CD4-positive, alpha-beta memory T cell (primary cell): ENCODE data around the gene HLA-DOB. TPM values are rescaled to one million over a fixed set of nuclear protein-coding genes. Genes with fewer than 3 reads are reported as not detected.

Experiments used
- CTCF ChIA-PET: fragments of 350-600 bp; sonication (Branson Sonifier 250); formaldehyde crosslinking; loops from one replicate; lab custom pipeline; 2021; ENCODE audit warnings: inconsistent platforms; ENCODE audit not compliant: partially characterized antibody; lab: Charles Lee
- POLR2A ChIA-PET: fragments of 350-600 bp; sonication (Branson Sonifier 250); formaldehyde crosslinking; loops from one replicate; lab custom pipeline; 2021; ENCODE audit not compliant: partially characterized antibody; lab: Charles Lee
- DNase-seq, 5 donors: peaks; one replicate each; pipeline versions ENCODE4 v3.0.0 to v3.0.0-alpha.2; 2020 to 2022; ENCODE audit warnings: mixed read lengths in 1 of 5
- H3K27ac ChIP-seq: one replicate; pipeline ENCODE4 v1.7.0; 2013; ENCODE audit warnings: low read depth, low read length
- H3K27me3 ChIP-seq: 2 replicates; pipeline ENCODE4 v1.7.0; 2013; ENCODE audit warnings: mild to moderate bottlenecking, low read length, moderate library complexity; ENCODE audit not compliant: insufficient read depth
- H3K36me3 ChIP-seq: 2 replicates; pipeline ENCODE4 v1.7.0; 2013; ENCODE audit warnings: mild to moderate bottlenecking, low read length, moderate library complexity; ENCODE audit not compliant: insufficient read depth
- H3K4me1 ChIP-seq: 2 replicates; pipeline ENCODE4 v1.7.0; 2013; ENCODE audit warnings: mild to moderate bottlenecking, low read length, moderate library complexity; ENCODE audit not compliant: insufficient read depth
- H3K4me3 ChIP-seq, 2 donors: one replicate each; pipeline ENCODE4 v1.7.0; 2013; ENCODE audit warnings: low read length in 2 of 2, mild to moderate bottlenecking in 1 of 2
- H3K9me3 ChIP-seq, 2 donors: one replicate each; pipeline ENCODE4 v1.7.0; 2013; ENCODE audit warnings: low read length in 2 of 2, control low read depth in 1 of 2; ENCODE audit not compliant: control insufficient read depth in 1 of 2
- H3K27ac Mint-ChIP-seq, 7 donors: one replicate each; pipeline ENCODE4 v1.8.0; 2020 to 2021; ENCODE audit warnings: mixed read lengths in 7 of 7, mild to moderate bottlenecking in 6 of 7, inconsistent platforms in 3 of 7, moderate library complexity in 3 of 7
- H3K27me3 Mint-ChIP-seq, 2 donors: one replicate each; pipeline ENCODE4 v1.8.0; 2020 to 2021; ENCODE audit warnings: mixed read lengths in 2 of 2
- H3K36me3 Mint-ChIP-seq, 2 donors: one replicate each; pipeline ENCODE4 v1.8.0; 2020 to 2021; ENCODE audit warnings: mixed read lengths in 2 of 2, inconsistent platforms in 1 of 2, mild to moderate bottlenecking in 1 of 2
- H3K4me1 Mint-ChIP-seq, 4 donors: one replicate each; pipeline ENCODE4 v1.8.0; 2020 to 2021; ENCODE audit warnings: mixed read lengths in 4 of 4, mild to moderate bottlenecking in 1 of 4
- H3K4me3 Mint-ChIP-seq, 8 donors: one replicate each; pipeline ENCODE4 v1.8.0; 2020 to 2021; ENCODE audit warnings: mixed read lengths in 8 of 8, mild to moderate bottlenecking in 7 of 8, moderate library complexity in 6 of 8, inconsistent platforms in 3 of 8
- H3K9me3 Mint-ChIP-seq, 8 donors: one replicate each; pipeline ENCODE4 v1.8.0; 2020 to 2021; ENCODE audit warnings: mixed read lengths in 8 of 8, mild to moderate bottlenecking in 5 of 8, inconsistent platforms in 3 of 8, moderate library complexity in 1 of 8
- intact Hi-C: fragments of 100-400 bp; cut with micrococcal nuclease; formaldehyde crosslinking; loops from one replicate; pipeline ENCODE4 v1.15.1; 2023
- polyA plus RNA-seq, 2 donors: library from polyadenylated mRNA; unstranded; fragments of 300-500 nt; fragmentation: Illumina TruSeq; gene quantifications; one replicate each; pipeline ENCODE4 v1.2.3, GENCODE V29; 2021
- total RNA-seq, 2 experiments: library from RNA; stranded (reverse); gene quantifications; one replicate each; pipeline ENCODE4 v1.2.3, GENCODE V29; 2021

The HLA-DOB gene
- total and polyA plus RNA-seq, 4 experiments from 2014 or later = 0.22 to 2.8 (median 0.86) TPM

DNA sequence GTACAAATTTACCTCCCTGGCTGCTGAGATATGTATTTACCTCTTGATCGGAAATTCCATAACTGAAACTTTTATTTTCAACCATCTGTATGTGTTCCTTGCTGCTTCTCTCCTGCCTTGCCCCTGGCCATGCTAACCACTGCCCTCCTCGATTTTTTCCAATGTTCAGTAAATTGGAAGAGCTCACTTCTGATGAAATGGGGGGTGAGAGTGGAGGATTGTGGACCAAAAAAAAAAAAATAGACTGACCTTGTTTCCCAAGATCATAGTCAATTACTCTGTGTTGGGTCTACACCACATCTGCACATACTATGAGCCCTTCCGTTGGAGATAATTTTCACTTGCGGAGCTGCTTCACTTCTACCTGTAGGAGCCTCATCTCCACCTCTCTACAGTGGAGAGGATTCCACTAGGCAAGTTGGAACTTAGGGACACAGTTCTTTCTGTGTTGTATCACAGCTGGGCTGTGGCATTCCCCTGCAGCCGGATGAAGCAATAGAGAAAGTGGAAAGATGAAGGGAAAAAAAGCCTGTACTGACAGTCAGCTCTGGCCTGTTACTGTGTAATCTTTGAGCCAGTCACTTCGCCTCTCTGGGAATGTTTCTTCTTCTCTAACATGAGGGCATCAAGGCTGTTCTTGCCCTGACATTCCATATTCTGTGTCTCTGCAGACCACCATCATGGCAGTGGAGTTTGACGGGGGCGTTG lies 38.8 kb upstream of the HLA-DOB start:
- Histone ChIP-seq H3K36me3 (peaks cover 46% of the 10 kb centered on the region), H3K27ac (peak overlapping the region; percentile 100), H3K27me3 (no peaks in the 10 kb centered on the region), H3K9me3 (no peaks in the 10 kb centered on the region), H3K4me3 (peak overlapping the region; percentile 93 to 98), H3K4me1 (peaks cover 66% of the 10 kb centered on the region)
- Mint-ChIP-seq H3K4me1 (peaks cover 48 to 90% (median 59%) of the 10 kb centered on the region in 4 donors), H3K36me3 (peaks cover 67 to 91% of the 10 kb centered on the region in 2 donors), H3K27me3 (no peaks in the 10 kb centered on the region), H3K27ac (peak overlapping the region; percentile 99 to 100 (median 100)), H3K4me3 (peak overlapping the region; percentile 97 to 100 (median 98)), H3K9me3 (no peaks in the 10 kb centered on the region)
- POLR2A ChIA-PET = interaction anchor here (0.9 to 13.7 kb wide), 11 partner anchors 9 to 488 kb away, joined by 3 to 1160 read pairs (median 8); partner anchors contain the start of genes BRD2, PSMB8 and TAP2
- intact Hi-C loops = loop anchor here (10.0 kb wide), 1 partner anchor 231 kb away; no protein-coding TSS in a partner anchor
- no peak for DNase-seq
- CTCF ChIA-PET = interaction anchor here (0.7 to 9.6 kb wide), 10 partner anchors 8 to 129 kb away, joined by 3 to 480 read pairs (median 4); partner anchors contain the start of genes PSMB8 and TAP2

DNA sequence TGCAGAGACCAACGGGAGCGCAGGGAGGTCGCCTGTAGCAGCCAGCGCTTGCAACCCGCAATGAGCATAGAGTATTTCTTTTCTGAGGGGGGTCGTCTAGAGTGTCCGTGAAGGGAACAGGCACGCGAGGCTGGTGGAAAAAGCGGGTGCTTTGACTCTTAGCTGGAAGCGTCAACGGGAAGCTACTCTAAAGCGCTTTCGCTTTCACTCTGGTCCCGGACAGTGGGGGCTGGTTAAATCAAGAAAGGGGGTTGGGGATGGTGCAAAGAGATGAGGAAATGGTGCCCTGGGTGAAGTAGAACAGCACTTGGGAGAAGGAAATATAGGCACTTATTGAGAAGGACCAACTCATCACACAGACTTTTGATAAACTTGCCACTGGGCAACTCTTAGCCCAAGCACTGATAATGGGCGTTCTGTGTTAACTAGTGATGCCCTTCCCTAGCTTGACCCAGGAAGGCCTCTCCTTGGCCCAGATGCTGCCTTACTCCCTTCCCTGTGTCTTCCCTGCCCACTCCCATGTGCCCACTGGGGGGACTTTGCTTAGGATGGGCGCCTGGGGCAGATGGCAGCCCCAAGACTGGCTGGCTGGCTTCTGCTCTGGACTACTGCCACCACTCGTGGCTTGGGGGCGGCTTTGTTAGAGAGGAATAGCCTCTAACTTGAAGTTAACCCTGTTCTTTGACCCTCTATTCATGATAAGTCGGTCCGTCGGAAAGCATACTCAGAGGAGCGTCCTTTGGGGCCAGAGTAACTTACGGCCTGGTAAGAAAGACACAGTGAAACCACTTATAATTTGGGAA lies 37.8 kb upstream of the HLA-DOB start:
- ChIA-PET CTCF (interaction anchor here (0.7 to 9.6 kb wide), 14 partner anchors 9 to 130 kb away, joined by 3 to 480 read pairs (median 4); partner anchors contain the start of genes HLA-DMA, PSMB8 and TAP2), POLR2A (interaction anchor here (1.1 to 13.7 kb wide), 16 partner anchors 10 to 130 kb away, joined by 3 to 1160 read pairs (median 7); partner anchors contain the start of genes BRD2, HLA-DMA, PSMB8 and TAP2)
- intact Hi-C loops = loop anchor here (1.0 to 10.0 kb wide), 3 partner anchors 14 to 230 kb away; partner anchors contain the start of gene TAP2
- H3K27ac ChIP-seq = peak overlapping the region; percentile 100
- Mint-ChIP-seq H3K36me3 (peaks cover 71 to 93% of the 10 kb centered on the region in 2 donors), H3K4me1 (peaks cover 55 to 93% (median 66%) of the 10 kb centered on the region in 4 donors), H3K27ac (peak overlapping the region; percentile 99 to 100 (median 100)), H3K4me3 (peak overlapping the region; percentile 97 to 100 (median 98)), H3K9me3 (no peaks in the 10 kb centered on the region), H3K27me3 (no peaks in the 10 kb centered on the region)
- H3K27me3 ChIP-seq = no peaks in the 10 kb centered on the region
- H3K36me3 ChIP-seq = peaks cover 50% of the 10 kb centered on the region
- peak in 4 of 5 donors; percentile 55 to 81 (median 62) for DNase-seq
- no peaks in the 10 kb centered on the region for H3K9me3 ChIP-seq
- peak overlapping the region; percentile 93 to 98 for H3K4me3 ChIP-seq
- H3K4me1 ChIP-seq = peaks cover 76% of the 10 kb centered on the region

DNA sequence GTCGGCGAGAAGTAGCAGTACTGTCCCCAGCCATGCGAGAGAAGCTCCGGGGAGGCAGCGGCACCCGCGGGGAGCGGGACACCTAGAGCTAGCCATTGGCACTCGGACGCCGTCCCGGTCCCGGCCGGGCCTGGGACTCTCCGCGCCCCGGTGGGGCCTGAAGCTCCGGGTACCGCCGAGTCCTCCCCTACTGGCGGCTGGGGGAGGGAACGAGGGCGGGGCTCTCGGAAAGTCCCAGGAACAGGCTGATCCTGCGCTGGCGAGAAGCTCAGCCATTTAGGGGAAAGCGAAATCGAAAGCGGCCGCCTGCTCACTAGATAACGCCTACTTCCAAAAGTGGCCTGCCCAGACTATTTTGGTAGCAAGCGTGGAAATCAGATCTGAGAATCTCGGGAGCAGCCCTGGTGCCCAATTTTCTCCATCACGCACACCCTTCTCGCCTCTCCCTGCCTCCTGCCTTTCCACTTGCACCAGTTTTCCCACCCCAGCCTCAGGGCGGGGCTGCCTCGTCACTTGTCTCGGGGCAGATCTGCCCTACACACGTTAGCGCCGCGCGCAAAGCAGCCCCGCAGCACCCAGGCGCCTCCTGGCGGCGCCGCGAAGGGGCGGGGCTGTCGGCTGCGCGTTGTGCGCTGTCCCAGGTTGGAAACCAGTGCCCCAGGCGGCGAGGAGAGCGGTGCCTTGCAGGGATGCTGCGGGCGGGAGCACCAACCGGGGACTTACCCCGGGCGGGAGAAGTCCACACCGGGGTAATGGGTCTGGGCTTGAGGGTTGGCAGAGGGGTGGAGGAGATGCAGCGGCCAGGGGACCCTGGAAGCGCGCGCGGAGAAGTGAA lies 37.0 kb upstream of the HLA-DOB start, which contains the start of the genes PSMB9 and TAP1:
PSMB9 (plus strand) TSS at position 652 of the 835 bp plus-strand sequence; CDS start at position 690, 38 bp downstream.
TAP1 (minus strand) TSS at position 164 of the 835 bp plus-strand sequence; CDS start at position 96, 68 bp downstream.
- peaks cover 57 to 92% (median 66%) of the 10 kb centered on the region in 4 donors for H3K4me1 Mint-ChIP-seq
- H3K27ac Mint-ChIP-seq = peak within 1 kb of the TSS; percentile 99 to 100 (median 100)
- Histone ChIP-seq H3K36me3 (peaks cover 47% of the 10 kb centered on the region), H3K4me1 (peaks cover 76% of the 10 kb centered on the region), H3K27ac (peak within 1 kb of the TSS; percentile 100), H3K9me3 (no peaks in the 10 kb centered on the region), H3K27me3 (no peaks in the 10 kb centered on the region), H3K4me3 (peak within 1 kb of the TSS; percentile 93 to 98)
- no peaks in the 10 kb centered on the region for H3K27me3 Mint-ChIP-seq
- H3K4me3 Mint-ChIP-seq = peak within 1 kb of the TSS; percentile 98 to 100 (median 99)
- DNase-seq = peak; percentile 94 to 98 (median 96)
- peaks cover 69 to 92% of the 10 kb centered on the region in 2 donors for H3K36me3 Mint-ChIP-seq
- no peaks in the 10 kb centered on the region for H3K9me3 Mint-ChIP-seq
- intact Hi-C loops = loop anchor here (1.0 to 10.0 kb wide), 4 partner anchors 9 to 229 kb away; partner anchors contain the start of genes PSMB8 and TAP2
- ChIA-PET POLR2A (interaction anchor here (0.9 to 13.7 kb wide), 28 partner anchors 8 to 1150 kb away, joined by 3 to 1160 read pairs (median 5); partner anchors contain the start of genes B3GALT4, BRD2, GPSM3 and HLA-DMA), CTCF (interaction anchor here (0.7 to 9.6 kb wide), 14 partner anchors 10 to 131 kb away, joined by 3 to 480 read pairs (median 4); partner anchors contain the start of genes HLA-DMA, PSMB8 and TAP2)

GRCh38 chr6:32852844-32853540 lies 36.2 kb upstream of the HLA-DOB start:
- Histone ChIP-seq H3K9me3 (no peaks in the 10 kb centered on the region), H3K27ac (peak overlapping the region; percentile 100), H3K4me1 (peaks cover 76% of the 10 kb centered on the region), H3K27me3 (no peaks in the 10 kb centered on the region), H3K36me3 (peaks cover 47% of the 10 kb centered on the region), H3K4me3 (peak overlapping the region; percentile 93 to 98)
- POLR2A ChIA-PET = interaction anchor here (0.9 to 13.7 kb wide), 25 partner anchors 9 to 1150 kb away, joined by 3 to 1160 read pairs (median 5); partner anchors contain the start of genes B3GALT4, BRD2, GPSM3 and HLA-DMA
- intact Hi-C loops = loop anchor here (1.0 to 10.0 kb wide), 2 partner anchors 9 to 228 kb away; partner anchors contain the start of gene PSMB8
- Mint-ChIP-seq H3K9me3 (no peaks in the 10 kb centered on the region), H3K27ac (peak overlapping the region; percentile 89 to 99 (median 97)), H3K4me3 (peak overlapping the region; percentile 98 to 100 (median 99)), H3K27me3 (no peaks in the 10 kb centered on the region), H3K36me3 (peaks cover 71 to 92% of the 10 kb centered on the region in 2 donors), H3K4me1 (peaks cover 59 to 92% (median 68%) of the 10 kb centered on the region in 4 donors)
- CTCF ChIA-PET = interaction anchor here (0.8 to 9.6 kb wide), 11 partner anchors 11 to 131 kb away, joined by 3 to 480 read pairs (median 4); partner anchors contain the start of genes HLA-DMA, PSMB8 and TAP2
- DNase-seq = peak; percentile 51 to 89 (median 58)

GRCh38 chr6:32852018-32852843 lies 35.4 kb upstream of the HLA-DOB start:
- Histone ChIP-seq H3K36me3 (peaks cover 47% of the 10 kb centered on the region), H3K4me1 (peaks cover 76% of the 10 kb centered on the region), H3K9me3 (no peaks in the 10 kb centered on the region), H3K27ac (peak overlapping the region; percentile 100), H3K4me3 (peak overlapping the region; percentile 93 to 98), H3K27me3 (no peaks in the 10 kb centered on the region)
- Mint-ChIP-seq H3K4me1 (peaks cover 59 to 92% (median 68%) of the 10 kb centered on the region in 4 donors), H3K9me3 (no peaks in the 10 kb centered on the region), H3K36me3 (peaks cover 71 to 92% of the 10 kb centered on the region in 2 donors), H3K4me3 (peak overlapping the region; percentile 98 to 100 (median 99)), H3K27me3 (no peaks in the 10 kb centered on the region), H3K27ac (peak overlapping the region; percentile 89 to 99 (median 97))
- DNase-seq = peak in 1 of 5 donors; percentile 63
- ChIA-PET CTCF (interaction anchor here (1.4 to 9.6 kb wide), 5 partner anchors 10 to 132 kb away, joined by 4 to 480 read pairs (median 39); partner anchors contain the start of genes PSMB8 and TAP2), POLR2A (interaction anchor here (1.4 to 13.7 kb wide), 13 partner anchors 9 to 420 kb away, joined by 3 to 1160 read pairs (median 7); partner anchors contain the start of genes BRD2, HLA-DMA, PSMB8 and RPS18)
- intact Hi-C loops = loop anchor here (10.0 kb wide), 1 partner anchor 227 kb away; no protein-coding TSS in a partner anchor
